Muscle of back (tissue), 11 donors: Measurements from ENCODE around the gene PCDHA2. TPM values are rescaled to one million over a fixed set of nuclear protein-coding genes. Genes with fewer than 3 reads are reported as not detected.
"Not testable (repeated sequence)": the region's sequence is repeated elsewhere in the genome, so short reads cannot be mapped to it uniquely, and the experiment has no call there.

ENCODE experiments used
- DNase-seq, 3 donors: peaks; one replicate each; pipeline versions ENCODE4 v3.0.0 to v3.0.0-alpha.2; 2013
- polyA plus RNA-seq, 10 donors: library from polyadenylated mRNA; unstranded; fragments of 120-200 nt; gene quantifications; one replicate each; pipeline ENCODE4 v1.2.1, GENCODE V29; 2013; ENCODE audit not compliant: insufficient read length in 10 of 10

The PCDHA2 gene
- polyA plus RNA-seq, 10 donors: 0.04 to 0.22 (median 0.10) TPM; not detected in 2

- DNase-seq: no peak
These were observed 14.2 kb downstream of the PCDHA2 start for GRCh38 chr5:140808889-140809291.

GRCh38 chr5:140821375-140822280 lies 27.0 kb downstream of the PCDHA2 start, which contains the start of gene PCDHA5:
TSS of gene PCDHA5 (plus strand) at chr5:140821613.
- DNase-seq: no peak

- DNase-seq: no peak
These were observed 27.6 kb downstream of the PCDHA2 start for GRCh38 chr5:140822281-140822629.

GRCh38 chr5:140822969-140823368 lies 28.3 kb downstream of the PCDHA2 start:
- DNase-seq: not testable (repeated sequence)

- no peak for DNase-seq
These were observed 28.8 kb downstream of the PCDHA2 start for GRCh38 chr5:140823475-140823874.

GRCh38 chr5:140827704-140828361 lies 33.2 kb downstream of the PCDHA2 start, which contains the start of gene PCDHA6:
TSS of gene PCDHA6 (plus strand) at chr5:140827960. CDS start at chr5:140828092, 132 bp downstream.
- DNase-seq: no peak

- no peak for DNase-seq
These were observed 33.7 kb downstream of the PCDHA2 start for GRCh38 chr5:140828362-140828737.

GRCh38 chr5:140829511-140830501 lies 35.2 kb downstream of the PCDHA2 start:
- not testable (repeated sequence) for DNase-seq

- DNase-seq: peak in 1 of 3 donors; percentile 5
These were observed 39.3 kb downstream of the PCDHA2 start, which contains the start of gene PCDHA7 for GRCh38 chr5:140833993-140834392. TSS of gene PCDHA7 (plus strand) at chr5:140834269. CDS start at chr5:140834384, 115 bp downstream.

- not testable (repeated sequence) for DNase-seq
These were observed 39.9 kb downstream of the PCDHA2 start for GRCh38 chr5:140834439-140835008.

- DNase-seq: no peak
These were observed 41.2 kb downstream of the PCDHA2 start for GRCh38 chr5:140835622-140836510.

GRCh38 chr5:140840978-140841962 lies 46.6 kb downstream of the PCDHA2 start, which contains the start of gene PCDHA8:
TSS of gene PCDHA8 (plus strand) at chr5:140841187. CDS start at chr5:140841322, 135 bp downstream.
- no peak for DNase-seq

GRCh38 chr5:140842798-140843733 lies 48.4 kb downstream of the PCDHA2 start:
- no peak for DNase-seq
